ENCODE results near the gene GPR63.

Gene GPR63

DNA sequence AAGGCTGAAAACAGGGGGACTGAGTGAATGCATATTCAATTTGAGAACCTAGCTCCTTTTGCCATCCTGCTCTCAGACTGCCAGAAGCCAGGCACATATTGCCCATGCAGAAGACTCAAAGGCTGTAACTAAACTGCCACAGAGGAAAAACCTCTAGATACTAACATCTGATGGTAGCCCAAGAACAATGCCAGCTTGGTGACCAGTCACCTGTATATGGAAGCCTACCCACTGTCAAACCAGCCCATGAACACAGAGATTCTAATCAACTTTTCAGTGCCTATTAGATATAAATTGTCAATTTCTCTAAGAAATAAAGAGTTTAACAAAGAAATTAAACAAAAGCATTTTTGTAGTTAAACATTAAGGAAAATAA is 34.2 kb downstream of the GPR63 start:
- Histone ChIP-seq H3K14ac (ENCODE audit: low read length) (no peak overlapping the region), H3K4me3 (ENCODE audit: low read depth, low read length) (no peak overlapping the region), H3K36me3 (ENCODE audit: control insufficient read depth in 1 of 2, insufficient read depth in 2 of 2, low read length in 2 of 2) (no peaks in the 10 kb centered on the region), H4K8ac (ENCODE audit: low read depth, low read length) (no peak overlapping the region), H3K79me2 (ENCODE audit: control insufficient read depth, insufficient read depth, low read length, poor library complexity) (no peaks in the 10 kb centered on the region), H3K27me3 (ENCODE audit: insufficient read depth, low read length) (no peaks in the 10 kb centered on the region), H2BK12ac (ENCODE audit: low read length) (no peak overlapping the region), H3K4me2 (ENCODE audit: low read length) (no peak overlapping the region), H3K4ac (ENCODE audit: low read depth, low read length) (no peak overlapping the region), H4K91ac (ENCODE audit: low read depth, low read length) (no peak overlapping the region), H2AK5ac (ENCODE audit: low read length) (no peak overlapping the region), H4K12ac (ENCODE audit: low read depth, low read length) (no peak overlapping the region), H3K23ac (ENCODE audit: low read length) (no peak overlapping the region), H3K4me1 (ENCODE audit: control insufficient read depth in 1 of 2, insufficient read depth in 2 of 2, low read length in 2 of 2) (no peaks in the 10 kb centered on the region), H3K9ac (ENCODE audit: low read length) (no peak overlapping the region), H3K18ac (ENCODE audit: low read length) (no peak overlapping the region), H3K9me3 (ENCODE audit: insufficient read depth, low read depth, low read length) (no peaks in the 10 kb centered on the region), H2BK120ac (ENCODE audit: insufficient read depth, low read length, poor library complexity) (no peak overlapping the region), H2BK5ac (ENCODE audit: low read depth, low read length, poor library complexity) (no peak overlapping the region), H2AFZ (ENCODE audit: insufficient read depth, low read length, poor library complexity) (no peak overlapping the region), H3K79me1 (ENCODE audit: low read length) (no peaks in the 10 kb centered on the region), H3K27ac (ENCODE audit: low read depth, low read length) (no peak overlapping the region)
- no peak for DNase-seq

DNA sequence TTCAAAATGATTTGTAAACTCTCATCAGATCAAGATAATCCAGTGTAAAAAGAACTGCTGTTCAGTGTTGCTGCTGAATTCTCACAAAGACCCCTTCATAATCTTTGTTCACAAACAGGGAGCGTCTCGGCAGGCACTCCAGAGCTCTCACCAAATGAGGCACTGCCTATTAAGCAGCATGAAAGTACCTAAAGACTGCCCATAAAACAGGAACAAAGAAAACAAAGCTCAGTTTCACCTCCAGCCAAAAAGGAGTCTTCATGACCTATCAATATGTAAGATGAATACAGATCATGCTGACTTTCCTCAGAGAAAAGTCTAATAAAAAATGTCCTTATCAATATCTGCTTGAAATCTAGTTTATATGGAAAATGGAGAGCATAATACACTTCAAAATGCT is 41.8 kb downstream of the GPR63 start:
- H3K9ac ChIP-seq (ENCODE audit: low read length), result no peak overlapping the region
- H2BK12ac ChIP-seq (ENCODE audit: low read length), result no peak overlapping the region
- no CpG with 5 or more reads among the region's 2 CpGs for WGBS (ENCODE audit: extremely low coverage, insufficient coverage, insufficient read length)
- no peak for DNase-seq
- no peak overlapping the region for H3K4me2 ChIP-seq (ENCODE audit: low read length)
- no peak overlapping the region for H3K4ac ChIP-seq (ENCODE audit: low read depth, low read length)
- no peaks in the 10 kb centered on the region for H3K79me1 ChIP-seq (ENCODE audit: low read length)
- H3K79me2 ChIP-seq (ENCODE audit: control insufficient read depth, insufficient read depth, low read length, poor library complexity), result no peaks in the 10 kb centered on the region
- no peak overlapping the region for H3K27ac ChIP-seq (ENCODE audit: low read depth, low read length)
- H3K36me3 ChIP-seq (ENCODE audit: control insufficient read depth in 1 of 2, insufficient read depth in 2 of 2, low read length in 2 of 2), result no peaks in the 10 kb centered on the region
- H3K23ac ChIP-seq (ENCODE audit: low read length), result no peak overlapping the region
- H3K4me3 ChIP-seq (ENCODE audit: low read depth, low read length), result no peak overlapping the region
- no peaks in the 10 kb centered on the region for H3K27me3 ChIP-seq (ENCODE audit: insufficient read depth, low read length)
- no peak overlapping the region for H2AK5ac ChIP-seq (ENCODE audit: low read length)
- H2AFZ ChIP-seq (ENCODE audit: insufficient read depth, low read length, poor library complexity), result no peak overlapping the region
- H3K18ac ChIP-seq (ENCODE audit: low read length), result no peak overlapping the region
- no peak overlapping the region for H4K91ac ChIP-seq (ENCODE audit: low read depth, low read length)
- H4K8ac ChIP-seq (ENCODE audit: low read depth, low read length), result no peak overlapping the region
- no peak overlapping the region for H2BK5ac ChIP-seq (ENCODE audit: low read depth, low read length, poor library complexity)
- no peak overlapping the region for H4K12ac ChIP-seq (ENCODE audit: low read depth, low read length)
- H3K14ac ChIP-seq (ENCODE audit: low read length), result no peak overlapping the region
- H3K4me1 ChIP-seq (ENCODE audit: control insufficient read depth in 1 of 2, insufficient read depth in 2 of 2, low read length in 2 of 2), result no peaks in the 10 kb centered on the region
- no peak overlapping the region for H2BK120ac ChIP-seq (ENCODE audit: insufficient read depth, low read length, poor library complexity)
- H3K9me3 ChIP-seq (ENCODE audit: insufficient read depth, low read depth, low read length), result no peaks in the 10 kb centered on the region

DNA sequence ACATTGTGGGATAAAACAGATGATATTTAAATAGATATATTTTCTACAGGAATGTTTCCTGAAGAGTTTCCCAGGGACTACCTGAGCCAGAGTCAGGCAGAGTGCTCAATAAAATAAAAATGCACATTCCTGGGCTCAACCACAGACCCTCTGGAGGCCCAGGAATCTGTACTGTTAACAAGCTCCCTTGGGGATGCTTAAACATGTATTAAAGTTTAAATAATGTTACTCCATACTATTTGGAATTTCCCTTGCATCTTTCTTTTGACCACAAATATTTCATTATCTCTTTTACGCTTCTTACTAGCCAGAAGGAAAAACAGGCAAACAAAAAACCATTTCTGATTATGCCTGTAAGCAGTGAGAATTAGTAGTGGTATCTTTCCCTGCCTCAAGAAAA is 42.3 kb downstream of the GPR63 start:
- no peak overlapping the region for H3K14ac ChIP-seq (ENCODE audit: low read length)
- H3K4ac ChIP-seq (ENCODE audit: low read depth, low read length), result no peak overlapping the region
- H3K79me2 ChIP-seq (ENCODE audit: control insufficient read depth, insufficient read depth, low read length, poor library complexity), result no peaks in the 10 kb centered on the region
- H2AFZ ChIP-seq (ENCODE audit: insufficient read depth, low read length, poor library complexity), result no peak overlapping the region
- H3K36me3 ChIP-seq (ENCODE audit: control insufficient read depth in 1 of 2, insufficient read depth in 2 of 2, low read length in 2 of 2), result no peaks in the 10 kb centered on the region
- H2BK120ac ChIP-seq (ENCODE audit: insufficient read depth, low read length, poor library complexity), result no peak overlapping the region
- H4K12ac ChIP-seq (ENCODE audit: low read depth, low read length), result no peak overlapping the region
- H3K9me3 ChIP-seq (ENCODE audit: insufficient read depth, low read depth, low read length), result no peaks in the 10 kb centered on the region
- H3K23ac ChIP-seq (ENCODE audit: low read length), result no peak overlapping the region
- DNase-seq, result peak in 1 of 2 donors; percentile 18
- no peak overlapping the region for H4K8ac ChIP-seq (ENCODE audit: low read depth, low read length)
- no peak overlapping the region for H3K4me3 ChIP-seq (ENCODE audit: low read depth, low read length)
- no peak overlapping the region for H3K9ac ChIP-seq (ENCODE audit: low read length)
- no CpG with 5 or more reads among the region's 1 CpG for WGBS (ENCODE audit: extremely low coverage, insufficient coverage, insufficient read length)
- H3K79me1 ChIP-seq (ENCODE audit: low read length), result no peaks in the 10 kb centered on the region
- no peaks in the 10 kb centered on the region for H3K4me1 ChIP-seq (ENCODE audit: control insufficient read depth in 1 of 2, insufficient read depth in 2 of 2, low read length in 2 of 2)
- no peak overlapping the region for H2AK5ac ChIP-seq (ENCODE audit: low read length)
- no peak overlapping the region for H4K91ac ChIP-seq (ENCODE audit: low read depth, low read length)
- no peaks in the 10 kb centered on the region for H3K27me3 ChIP-seq (ENCODE audit: insufficient read depth, low read length)
- no peak overlapping the region for H3K27ac ChIP-seq (ENCODE audit: low read depth, low read length)
- H3K18ac ChIP-seq (ENCODE audit: low read length), result no peak overlapping the region
- H2BK12ac ChIP-seq (ENCODE audit: low read length), result no peak overlapping the region
- no peak overlapping the region for H2BK5ac ChIP-seq (ENCODE audit: low read depth, low read length, poor library complexity)
- no peak overlapping the region for H3K4me2 ChIP-seq (ENCODE audit: low read length)

DNA sequence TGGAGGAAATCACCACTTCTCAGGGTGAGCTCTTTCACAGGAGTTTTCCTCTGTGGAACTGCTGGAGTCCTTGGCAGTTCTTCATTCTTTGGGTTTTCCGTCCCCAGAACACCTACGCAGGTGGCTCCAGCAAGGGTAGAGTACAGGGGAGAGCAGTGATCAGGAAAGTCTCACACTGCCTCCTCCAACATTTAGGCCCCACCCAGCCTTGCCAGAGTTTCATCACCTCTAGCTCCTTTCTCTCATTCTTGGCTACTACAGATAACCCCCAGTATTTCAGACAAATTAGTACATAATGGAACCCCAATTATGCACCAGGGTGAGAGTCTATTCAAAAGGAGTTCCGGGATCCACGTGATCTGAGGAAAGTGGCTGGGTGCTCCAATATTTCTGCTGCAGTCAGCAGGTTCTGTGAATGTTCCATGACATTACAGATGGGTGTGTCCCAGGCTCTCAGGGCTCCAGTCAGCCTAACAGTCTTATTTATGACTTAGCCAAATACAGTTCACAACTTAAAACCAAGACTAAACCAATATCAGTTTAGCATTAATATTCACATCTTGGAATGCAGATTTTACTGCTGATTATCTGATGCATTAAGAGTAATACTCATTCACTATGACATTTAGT is 44.6 kb downstream of the GPR63 start:
- H2BK5ac ChIP-seq (ENCODE audit: low read depth, low read length, poor library complexity), result no peak overlapping the region
- H4K12ac ChIP-seq (ENCODE audit: low read depth, low read length), result no peak overlapping the region
- H3K4ac ChIP-seq (ENCODE audit: low read depth, low read length), result no peak overlapping the region
- H3K79me1 ChIP-seq (ENCODE audit: low read length), result no peaks in the 10 kb centered on the region
- no peak overlapping the region for H2BK120ac ChIP-seq (ENCODE audit: insufficient read depth, low read length, poor library complexity)
- H4K91ac ChIP-seq (ENCODE audit: low read depth, low read length), result no peak overlapping the region
- no peak overlapping the region for H2AFZ ChIP-seq (ENCODE audit: insufficient read depth, low read length, poor library complexity)
- H3K4me3 ChIP-seq (ENCODE audit: low read depth, low read length), result no peak overlapping the region
- H3K27ac ChIP-seq (ENCODE audit: low read depth, low read length), result no peak overlapping the region
- H3K23ac ChIP-seq (ENCODE audit: low read length), result no peak overlapping the region
- no peak overlapping the region for H3K4me2 ChIP-seq (ENCODE audit: low read length)
- H3K4me1 ChIP-seq (ENCODE audit: control insufficient read depth in 1 of 2, insufficient read depth in 2 of 2, low read length in 2 of 2), result no peaks in the 10 kb centered on the region
- no peak overlapping the region for H3K14ac ChIP-seq (ENCODE audit: low read length)
- no peak for DNase-seq
- H3K9ac ChIP-seq (ENCODE audit: low read length), result no peak overlapping the region
- WGBS (ENCODE audit: extremely low coverage, insufficient coverage, insufficient read length), result no CpG with 5 or more reads among the region's 4 CpGs
- no peak overlapping the region for H4K8ac ChIP-seq (ENCODE audit: low read depth, low read length)
- H3K79me2 ChIP-seq (ENCODE audit: control insufficient read depth, insufficient read depth, low read length, poor library complexity), result no peaks in the 10 kb centered on the region
- H3K27me3 ChIP-seq (ENCODE audit: insufficient read depth, low read length), result no peaks in the 10 kb centered on the region
- H3K9me3 ChIP-seq (ENCODE audit: insufficient read depth, low read depth, low read length), result no peaks in the 10 kb centered on the region
- no peak overlapping the region for H2BK12ac ChIP-seq (ENCODE audit: low read length)
- H3K36me3 ChIP-seq (ENCODE audit: control insufficient read depth in 1 of 2, insufficient read depth in 2 of 2, low read length in 2 of 2), result no peaks in the 10 kb centered on the region
- no peak overlapping the region for H2AK5ac ChIP-seq (ENCODE audit: low read length)
- H3K18ac ChIP-seq (ENCODE audit: low read length), result no peak overlapping the region

Measured in trophoblast cell (in vitro differentiated cells and primary cell).